NCI-H345 treated with DMSO at 0.1 percent for 48 hours (cell line): ENCODE measurements around the gene DNAJB13.

Source experiments
- DNase-seq: peaks from one replicate; lab custom pipeline; 2025; ENCODE audit not compliant: unreplicated experiment; lab: John Stamatoyannopoulos, UW

The DNAJB13 gene

DNA sequence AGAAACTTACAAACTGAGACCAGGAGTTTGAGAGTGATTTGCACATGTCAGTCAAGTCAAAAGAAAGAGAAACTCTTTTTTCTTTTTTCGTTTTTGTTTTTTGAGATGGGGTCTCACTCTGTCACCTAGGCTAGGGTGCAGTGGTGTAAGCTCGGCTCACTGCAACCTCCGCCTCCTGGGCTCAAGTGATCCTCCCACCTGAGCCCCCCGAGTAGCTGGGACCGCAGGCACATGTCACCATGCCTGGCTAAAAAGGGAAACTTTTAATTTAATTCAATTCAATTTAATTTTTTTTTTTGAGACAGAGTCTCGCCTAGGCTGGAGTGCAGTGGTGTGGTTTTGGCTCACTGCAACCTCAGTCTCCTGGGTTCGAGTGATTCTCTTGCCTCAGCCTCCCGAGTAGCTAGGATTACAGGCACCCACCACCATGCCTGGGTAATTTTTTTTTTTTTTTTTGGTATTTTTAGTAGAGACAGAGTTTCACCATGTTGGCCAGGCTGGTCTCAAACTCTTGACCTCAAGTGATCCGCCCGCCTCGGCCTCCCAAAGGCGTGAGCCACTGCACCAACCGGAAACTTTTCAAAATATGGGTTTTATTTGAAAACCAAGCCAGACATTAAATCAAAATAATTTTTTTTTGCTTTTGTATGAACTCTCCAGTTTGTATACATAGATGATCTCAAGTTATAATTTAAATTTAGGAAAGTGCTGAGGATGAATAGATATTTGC is 48.2 kb downstream of the DNAJB13 start:
- no peak for DNase-seq

DNA sequence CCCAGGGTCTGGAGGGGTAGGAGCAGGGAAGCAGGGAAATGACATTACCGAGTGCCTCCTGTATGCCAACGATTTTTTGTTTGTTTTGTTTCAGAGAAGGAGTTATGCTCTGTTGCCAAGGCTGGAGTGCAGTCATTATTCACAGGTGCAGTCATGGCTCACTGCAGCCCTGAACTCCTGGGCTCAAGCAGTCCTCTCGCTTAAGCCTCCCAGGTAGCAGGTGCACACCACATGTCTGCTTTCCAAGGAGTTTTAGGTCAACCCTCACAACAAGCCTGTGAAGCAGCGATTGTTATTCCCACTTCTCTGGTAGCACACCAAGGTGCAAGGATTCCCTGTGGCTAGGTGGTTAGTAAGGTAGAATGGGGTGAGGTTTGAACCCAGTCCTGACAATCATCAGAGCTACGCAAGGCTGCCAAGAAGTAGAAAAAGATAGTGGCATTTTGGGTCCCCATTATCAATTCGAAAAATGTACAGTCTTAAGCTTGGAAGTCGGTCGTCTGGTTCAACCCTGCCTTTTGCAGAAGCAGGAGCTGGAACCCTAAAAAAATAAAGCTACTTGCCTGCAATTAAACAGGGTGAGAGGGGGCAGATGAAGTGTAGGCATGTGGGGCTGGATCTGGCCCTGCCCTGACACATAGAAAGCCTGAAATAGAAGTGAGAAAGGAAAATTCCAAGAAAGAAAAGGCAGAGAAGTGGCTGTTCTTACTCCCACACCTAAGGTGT is 48.9 kb downstream of the DNAJB13 start:
- DNase-seq: peak; percentile 97

DNA sequence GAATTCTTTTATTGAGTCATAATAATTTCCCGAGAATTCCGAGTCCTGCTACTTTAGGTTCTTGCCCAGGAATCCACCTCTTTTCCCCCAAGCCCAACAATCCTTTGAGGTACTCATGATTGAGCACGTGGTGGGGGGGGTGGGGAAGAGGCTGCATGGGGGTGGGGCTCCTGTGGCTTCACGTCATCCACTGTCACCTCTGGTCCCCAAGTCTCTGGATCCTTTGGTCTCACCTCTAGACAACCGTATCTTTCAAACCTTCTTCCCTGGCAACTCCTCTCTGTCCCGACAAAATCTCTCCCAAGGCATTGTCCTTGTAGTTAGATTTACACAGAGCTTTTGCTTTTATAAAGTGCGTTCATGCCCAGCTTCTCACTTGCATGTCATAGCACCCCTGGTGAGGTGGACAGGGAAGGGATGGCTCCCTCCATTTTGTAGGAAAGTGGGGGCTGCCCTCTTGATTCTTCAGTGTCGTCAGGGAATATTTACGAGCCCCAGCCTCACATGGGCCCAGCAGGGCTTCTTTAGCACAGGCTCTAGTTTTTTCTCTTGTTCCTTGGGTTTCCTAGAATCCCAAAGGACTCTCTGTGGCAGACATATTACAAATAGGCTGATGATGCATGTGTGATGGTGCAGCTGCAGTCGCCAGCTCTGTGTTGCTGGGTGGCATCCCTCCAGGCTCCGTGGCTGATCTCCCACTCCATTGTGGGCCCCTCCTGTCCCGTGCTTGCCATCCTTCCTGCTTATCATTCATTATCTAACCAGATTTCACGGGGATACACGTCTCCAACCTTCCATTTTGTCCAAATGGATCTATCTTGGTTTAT is 49.7 kb downstream of the DNAJB13 start:
- DNase-seq: peak; percentile 32

DNA sequence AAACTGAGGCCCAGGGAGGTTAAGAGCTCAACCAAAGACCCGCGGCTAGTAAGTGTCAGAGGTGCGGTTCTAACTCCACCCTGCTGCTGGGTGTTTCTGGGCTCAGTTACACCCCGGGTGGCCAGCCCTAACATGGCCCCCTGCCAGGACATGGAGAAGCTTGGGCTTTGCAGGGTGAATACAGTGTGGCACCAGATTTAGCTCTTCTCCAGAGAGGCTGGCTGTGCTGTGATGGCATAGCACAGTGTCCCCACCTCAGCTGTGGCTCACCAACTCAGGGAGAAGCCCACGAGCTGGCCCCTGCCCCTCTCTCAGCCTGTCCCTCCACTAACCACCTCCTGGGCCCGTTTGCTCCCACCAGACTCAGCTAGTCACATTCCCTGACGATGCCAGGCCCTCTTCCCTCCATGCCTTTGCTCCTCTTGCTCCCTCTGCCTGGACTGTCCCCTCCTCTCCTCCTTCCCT is 51.0 kb downstream of the DNAJB13 start:
- no peak for DNase-seq

DNA sequence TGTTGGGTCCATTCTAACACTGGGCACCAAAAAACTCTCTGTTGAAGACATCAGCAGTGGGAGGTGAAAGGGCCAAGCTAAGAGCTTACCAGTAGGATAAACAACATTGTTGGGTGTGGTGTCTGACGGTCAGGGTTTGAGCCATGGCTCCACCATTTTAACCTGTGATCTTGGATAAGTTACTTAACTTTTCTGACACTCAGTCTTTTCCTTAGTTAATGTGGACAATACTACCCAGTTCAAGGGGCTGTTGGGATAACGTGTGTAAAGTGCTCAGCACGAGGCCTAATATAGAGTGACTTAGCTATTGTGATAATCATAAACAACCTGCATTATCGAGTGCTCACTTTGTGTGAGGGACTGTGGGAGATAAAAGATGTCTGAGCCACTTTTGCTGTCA is 52.0 kb downstream of the DNAJB13 start:
- DNase-seq: no peak

DNA sequence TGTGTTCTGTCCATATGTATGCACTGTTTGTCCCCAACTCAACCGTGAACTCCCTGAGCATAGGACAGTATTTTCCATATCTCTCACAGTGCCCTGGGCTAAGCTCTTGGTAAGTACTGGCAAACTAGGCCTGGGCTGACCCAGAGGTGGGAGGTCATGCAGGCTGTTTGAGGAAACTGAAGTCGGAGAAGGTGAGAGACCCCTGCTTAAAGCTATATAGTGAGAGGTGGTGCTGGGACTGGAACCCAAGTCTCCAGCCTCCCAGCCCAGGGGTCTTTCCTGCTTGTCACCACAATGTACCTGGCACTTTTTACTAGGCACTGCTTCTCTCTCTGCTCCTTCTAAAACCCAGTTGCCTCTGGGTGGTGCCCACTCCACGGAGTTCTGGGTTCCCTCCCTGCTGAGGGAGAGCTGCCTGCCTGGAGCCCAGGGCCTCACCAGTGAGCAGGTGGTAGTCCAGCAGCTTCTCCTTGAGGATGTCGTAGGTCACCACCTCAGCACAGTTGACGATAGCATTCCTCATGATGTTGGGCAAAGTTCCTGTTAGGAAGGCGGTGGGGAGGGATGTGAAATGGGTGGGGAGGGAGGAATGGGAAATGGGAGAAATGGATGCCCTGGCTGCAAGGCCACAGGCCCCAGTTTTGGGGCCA is 53.3 kb downstream of the DNAJB13 start:
- DNase-seq: no peak

DNA sequence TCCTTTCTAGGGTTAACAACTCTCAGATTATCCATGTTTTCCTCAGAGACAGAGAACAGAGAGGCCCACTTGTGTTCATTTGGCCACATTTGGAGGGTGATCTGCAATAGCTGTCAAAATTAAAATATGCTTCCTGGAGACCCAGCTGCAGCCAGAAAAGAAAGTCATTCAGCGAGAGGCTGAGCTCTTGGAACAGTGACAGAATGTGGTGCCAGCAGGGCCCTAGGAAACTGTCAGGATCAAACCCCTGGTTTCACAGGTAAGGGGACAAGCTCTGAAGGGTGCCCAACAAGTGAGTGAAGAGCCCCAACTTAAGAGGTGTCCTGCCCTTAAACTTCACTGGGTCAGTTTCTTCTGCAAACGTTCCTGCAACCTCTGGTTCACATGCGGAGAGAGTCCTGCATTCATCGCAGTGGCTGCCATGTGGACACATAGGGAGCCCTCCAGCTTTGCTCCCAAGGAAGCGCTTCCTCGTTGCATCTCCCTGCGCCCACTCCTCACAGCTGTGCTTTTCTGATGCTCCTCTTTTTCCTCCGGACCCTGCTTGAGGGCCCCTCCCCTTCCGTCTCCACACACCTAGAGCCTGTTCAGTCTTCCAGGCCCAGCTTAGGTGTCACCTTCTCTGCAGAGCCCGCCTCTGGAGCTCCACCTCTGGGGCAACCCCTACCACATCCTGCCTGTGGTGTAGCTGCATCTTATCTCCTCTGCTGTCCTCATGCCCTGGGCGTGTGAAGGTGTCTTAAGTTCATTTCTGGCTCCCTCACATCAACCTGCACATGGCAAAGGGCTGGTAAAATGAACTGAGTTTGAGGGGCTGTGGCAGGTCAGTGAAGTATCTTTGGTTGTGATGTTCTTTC is 54.2 kb downstream of the DNAJB13 start:
- DNase-seq: no peak

DNA sequence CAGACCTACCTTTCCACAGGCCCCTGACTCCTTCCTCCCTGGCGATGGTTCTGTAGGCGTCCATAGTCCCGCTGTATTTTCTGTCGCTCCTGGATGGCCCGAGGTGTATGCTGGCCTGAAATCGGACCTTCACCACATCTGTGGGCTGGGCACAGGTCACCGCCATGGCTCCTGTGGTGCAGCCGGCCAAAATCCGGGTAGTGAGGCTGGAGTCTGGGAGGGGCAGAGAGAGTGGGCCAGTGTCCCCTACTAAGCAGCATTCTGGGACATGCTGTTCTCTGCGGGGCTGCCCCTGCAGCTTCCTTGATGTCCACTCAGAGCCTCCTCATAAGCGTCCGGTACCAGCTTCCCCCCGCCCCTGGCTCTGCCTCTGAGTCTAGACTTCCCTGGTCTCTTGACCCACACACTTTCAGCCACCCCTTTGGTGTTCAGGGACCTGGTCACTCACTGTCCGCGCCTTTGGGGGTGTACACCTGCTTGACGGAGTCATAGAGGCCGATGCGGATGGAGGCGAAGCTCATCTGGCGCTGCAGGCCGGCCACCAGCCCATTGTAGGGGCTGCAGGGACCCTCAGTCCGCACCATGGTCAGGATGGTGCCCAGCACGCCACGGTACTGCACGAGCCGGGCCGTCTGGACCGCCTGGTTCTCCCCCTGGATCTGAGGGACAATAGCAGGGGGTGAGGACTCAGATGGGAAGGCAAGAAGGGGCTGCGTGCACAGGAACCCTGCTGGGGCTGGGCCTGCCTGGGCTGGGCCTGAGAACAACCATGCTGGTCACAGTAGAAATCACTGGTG is 55.1 kb downstream of the DNAJB13 start:
- DNase-seq: no peak

DNA sequence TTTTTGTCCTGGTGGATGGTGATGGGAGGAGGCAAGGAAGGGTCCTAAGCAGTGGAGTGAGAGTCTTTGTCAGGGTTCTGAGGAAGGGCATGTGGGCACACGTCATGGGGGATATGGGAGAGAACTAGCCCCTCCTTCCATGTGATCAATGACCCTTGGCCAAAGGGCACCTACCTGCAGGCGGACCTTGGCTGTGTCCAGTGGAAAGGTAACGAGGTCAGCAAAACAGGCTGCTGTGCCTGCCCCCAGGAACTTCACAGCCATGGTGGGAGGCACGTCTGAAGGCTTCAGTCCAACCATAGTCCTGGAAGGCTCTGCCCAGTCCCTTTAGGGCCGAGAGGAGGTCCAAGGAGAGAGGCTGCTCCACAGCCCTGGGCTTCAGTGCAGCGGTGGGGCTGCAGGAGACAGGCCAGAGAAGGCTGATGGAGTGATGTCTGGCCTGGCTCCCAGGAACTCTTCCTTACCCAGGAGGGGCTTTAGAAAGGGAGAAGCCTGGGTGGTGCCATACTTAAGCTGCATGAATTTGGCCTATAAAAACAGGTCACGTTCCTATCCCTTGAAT is 56.0 kb downstream of the DNAJB13 start:
- DNase-seq: no peak

DNA sequence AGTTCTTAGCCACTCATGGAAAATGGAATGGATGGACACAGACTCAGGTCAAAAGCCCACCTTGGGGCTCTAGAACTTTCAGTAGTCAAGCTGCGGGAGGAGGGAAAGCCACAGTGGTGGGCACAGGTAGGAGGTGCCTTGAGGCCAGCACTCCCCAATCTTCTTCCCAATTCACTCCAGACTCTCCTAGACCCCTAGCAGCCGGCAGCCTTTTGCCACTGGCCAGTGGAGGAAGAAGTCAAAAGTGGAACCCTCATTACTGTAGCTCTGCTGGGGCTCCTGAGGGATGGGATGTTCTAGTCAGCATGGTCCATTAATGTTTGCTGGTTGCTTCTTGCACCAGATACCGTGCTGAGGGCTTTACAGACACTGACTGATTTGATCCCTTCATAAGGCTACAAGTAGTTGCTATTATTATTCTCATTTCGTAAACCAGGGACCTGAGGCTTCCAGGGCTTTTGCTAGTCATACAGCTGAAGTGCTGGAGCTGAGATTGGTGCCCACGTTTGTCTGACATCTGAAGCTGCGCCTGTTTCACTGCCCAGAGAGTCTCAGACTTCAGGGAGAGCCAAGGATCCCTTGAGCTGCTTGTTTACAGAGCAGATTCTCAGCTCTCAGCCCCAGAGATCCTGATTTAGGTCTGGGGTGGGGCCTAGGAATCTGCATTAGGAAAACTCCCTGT is 57.0 kb downstream of the DNAJB13 start:
- DNase-seq: no peak

DNA sequence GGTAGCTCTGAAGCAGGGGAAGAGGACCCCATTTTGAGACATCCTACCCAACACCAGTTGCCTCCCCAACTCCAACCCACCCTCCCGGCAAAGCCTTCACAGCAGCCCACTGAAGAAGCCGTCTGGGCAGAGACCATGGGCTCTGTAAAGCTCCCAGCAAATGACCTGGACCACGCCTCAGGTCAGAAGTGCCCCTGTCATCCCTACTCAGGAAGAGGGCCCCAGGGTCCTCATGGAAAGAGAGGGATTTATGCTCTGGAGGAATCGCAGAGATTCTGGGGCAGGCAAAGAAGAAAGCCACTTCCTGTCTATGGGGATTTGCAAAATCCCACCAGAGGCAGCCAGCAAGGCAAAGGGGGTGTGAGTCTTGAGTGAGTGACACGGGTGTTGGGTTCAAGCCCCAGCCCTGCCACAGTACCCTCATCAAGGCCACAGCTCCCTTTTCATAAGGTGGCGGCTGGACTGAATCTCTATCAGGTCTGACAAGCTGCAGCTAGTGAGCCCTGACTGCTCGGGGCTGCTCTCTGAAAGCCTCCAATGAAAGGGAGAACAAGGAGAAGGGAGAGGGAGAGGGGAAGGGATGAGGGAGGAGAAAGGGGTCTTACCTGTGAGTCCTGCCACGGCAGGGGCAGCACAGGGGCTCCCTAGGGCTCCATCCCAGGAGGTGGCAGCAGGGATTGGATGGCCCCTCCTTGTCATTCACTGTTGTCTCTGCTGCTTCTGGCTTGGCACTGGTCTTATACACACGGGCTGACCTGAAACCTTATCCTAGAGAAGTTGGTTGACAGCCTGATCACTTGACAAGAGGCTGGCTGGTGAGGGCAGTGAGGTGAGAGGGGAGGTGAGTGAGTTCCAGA is 57.8 kb downstream of the DNAJB13 start, which contains the start of gene UCP3:
Gene UCP3, minus strand, starts transcription at position 713 of the 857 bp plus-strand sequence. CDS start 2,043 bp downstream, outside the sequence.
- DNase-seq: no peak

DNA sequence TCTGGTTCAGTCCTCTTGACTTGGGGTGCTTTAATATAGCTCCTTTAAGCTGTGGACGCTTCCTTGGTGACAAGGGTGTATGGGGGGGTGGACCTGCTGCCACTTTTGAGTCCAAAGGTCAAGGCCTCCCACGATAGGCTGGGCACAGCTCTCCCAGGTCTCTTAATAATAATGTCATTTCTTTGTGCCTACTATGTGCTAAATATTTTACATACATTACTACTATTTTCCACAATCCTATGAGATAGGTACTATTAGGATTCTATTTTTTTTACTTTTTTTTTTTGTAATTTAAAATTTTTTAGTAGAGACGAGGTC is 58.4 kb downstream of the DNAJB13 start:
- DNase-seq: no peak

DNA sequence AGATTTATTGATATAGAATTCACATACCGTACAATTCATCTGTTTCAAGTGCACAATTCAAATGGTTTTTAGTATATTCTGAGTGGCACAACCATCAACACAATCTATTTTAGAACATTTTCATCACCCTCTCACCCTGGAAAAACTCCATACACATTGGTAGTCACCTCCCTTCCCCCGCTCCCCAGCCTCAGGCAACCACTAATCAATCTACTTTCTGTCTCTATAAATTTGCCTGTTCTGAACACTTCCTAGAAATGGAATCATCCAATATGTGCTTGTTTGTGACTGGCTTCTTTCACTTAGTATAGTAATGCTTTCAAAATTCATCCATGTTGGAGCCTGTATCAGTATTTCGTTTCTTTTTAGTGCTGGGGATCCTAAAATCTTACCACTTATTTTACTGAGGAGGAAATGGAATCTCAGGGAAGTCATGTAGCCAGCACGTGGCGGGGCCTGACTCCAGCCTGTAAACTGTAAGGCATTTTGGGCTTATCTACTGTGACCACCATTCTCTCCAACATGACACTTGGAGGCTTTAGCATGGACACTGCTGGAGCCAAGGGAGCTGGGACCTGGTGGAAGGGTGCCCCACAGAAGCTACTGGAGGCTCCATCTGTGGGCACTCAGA is 59.0 kb downstream of the DNAJB13 start:
- DNase-seq: no peak

DNA sequence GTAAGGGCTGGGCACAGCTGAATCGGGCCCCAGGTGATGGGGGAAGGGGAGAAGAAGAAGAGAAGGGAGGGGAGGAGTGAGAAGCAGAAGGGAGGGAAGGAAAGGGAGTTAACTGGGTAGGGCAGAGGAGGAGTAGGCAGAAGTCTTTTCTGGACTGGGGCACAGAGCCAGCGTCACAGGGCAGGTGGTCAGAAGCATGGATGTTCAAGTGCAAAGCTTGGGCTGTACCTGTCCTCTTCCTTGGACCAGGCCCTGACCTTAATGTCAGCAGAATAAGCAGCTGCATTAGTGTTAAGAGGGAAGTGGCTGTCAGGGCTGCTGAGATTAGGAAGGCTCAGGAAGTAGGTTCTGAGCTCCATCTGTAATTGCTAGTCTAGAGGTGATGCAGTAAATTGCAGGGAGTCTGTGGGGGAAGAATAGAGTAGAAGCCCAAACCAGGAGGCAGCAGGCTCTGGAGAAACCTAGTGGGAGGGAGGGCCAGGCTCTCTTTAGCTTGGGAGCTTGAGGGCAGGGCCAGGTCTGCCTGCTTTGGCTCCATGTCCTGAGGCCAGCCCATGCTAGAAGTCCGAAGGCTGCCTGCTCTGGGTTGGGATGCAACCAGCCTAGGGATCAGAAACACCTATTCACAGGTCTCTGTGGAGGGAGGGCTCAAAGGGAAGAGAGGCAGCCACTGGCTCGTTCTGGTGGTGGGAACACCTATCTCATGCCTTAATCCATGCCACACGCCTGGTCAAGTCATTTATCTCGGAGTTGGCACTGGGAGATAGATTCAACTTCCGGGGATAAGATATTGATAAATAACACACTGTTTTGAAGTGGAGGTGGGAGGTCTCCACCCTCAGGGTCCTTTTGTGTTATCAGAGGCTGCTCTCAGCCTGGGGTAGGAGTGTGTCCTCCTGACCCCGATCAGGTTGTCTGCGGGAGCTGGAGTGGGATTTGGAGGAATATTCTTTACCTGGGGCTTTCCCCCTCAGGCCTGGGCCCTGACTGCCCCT is 59.8 kb downstream of the DNAJB13 start:
- no peak for DNase-seq

DNA sequence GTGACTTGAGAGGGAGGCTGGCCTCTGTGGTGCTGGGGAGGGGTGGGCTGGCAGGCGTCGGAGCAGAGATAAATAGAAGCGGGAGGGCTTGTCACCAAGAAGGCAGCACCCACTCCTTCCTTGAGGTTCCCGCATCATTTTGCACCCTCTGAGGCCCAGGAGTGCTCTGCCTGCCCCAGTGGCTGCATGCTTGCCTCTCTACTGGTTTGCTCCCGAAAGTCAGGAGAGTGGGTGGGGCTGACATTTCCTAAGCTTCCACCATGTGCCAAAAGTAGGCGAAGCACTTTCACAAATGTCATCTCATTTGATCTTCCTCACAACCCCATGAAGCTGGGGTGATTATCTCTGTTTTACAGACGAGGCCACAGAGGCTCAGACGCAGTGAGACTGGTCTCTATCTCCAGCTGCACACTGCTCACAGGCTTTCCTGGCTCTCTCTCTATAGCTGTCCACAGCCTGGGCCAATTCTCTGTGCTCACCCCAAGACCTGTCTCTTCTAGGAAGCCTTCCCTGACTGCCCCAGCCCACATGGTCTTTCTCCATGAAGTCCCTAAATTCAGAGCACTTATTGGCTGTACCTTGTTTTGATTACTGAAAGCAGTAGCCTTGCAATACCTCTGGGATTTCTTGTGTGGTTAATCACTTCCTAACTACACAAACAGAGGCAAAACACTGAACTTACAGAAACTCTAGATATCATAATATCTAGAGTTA is 60.7 kb downstream of the DNAJB13 start:
- DNase-seq: no peak
